IMR-90 (cell line): ENCODE data around the gene TSPAN19. TPM values are rescaled to one million over a fixed set of nuclear protein-coding genes. Genes with fewer than 3 reads are reported as not detected.

ENCODE experiments used
- ATAC-seq: fragments of 200-7000 bp; cut with Tn5 transposase; 2 replicates; pipeline ENCODE4 v1.9.1; 2020; ENCODE audit warnings: low read depth, mild to moderate bottlenecking, moderate library complexity
- BruUV-seq: library from RNA; stranded (reverse); fragments of 400-500 nt; replicated peaks from 2 replicates; lab custom pipeline; 2021; lab: Mats Ljungman, UMichigan
- CTCF ChIA-PET: fragments of 300-600 bp; formaldehyde crosslinking; extraction: SDS; loops from one replicate; lab custom pipeline; 2021; ENCODE audit warnings: antibody characterized with exemption; lab: Yijun Ruan, JAX
- POLR2A ChIA-PET: fragments of 300-600 bp; sonication (Branson Sonifier 250); formaldehyde crosslinking; loops from one replicate; lab custom pipeline; 2022; ENCODE audit warnings: antibody characterized with exemption; ENCODE audit not compliant: unreplicated experiment; lab: Charles Lee
- DNase-seq: peaks from one replicate; pipeline ENCODE4 v3.0.0; 2013
- H2AFZ ChIP-seq: replicated peaks from 2 replicates; pipeline ENCODE3; 2013; ENCODE audit warnings: low read length, mild to moderate bottlenecking; ENCODE audit not compliant: poor library complexity
- H2AK5ac ChIP-seq: 2 replicates; pipeline ENCODE4 v1.6.1; 2013; ENCODE audit warnings: low read depth, low read length, inconsistent platforms
- H2AK9ac ChIP-seq: replicated peaks from 2 replicates; pipeline ENCODE3; 2013; ENCODE audit warnings: mild to moderate bottlenecking, low read depth, low read length, moderate library complexity; ENCODE audit not compliant: poor library complexity
- H2BK120ac ChIP-seq: 2 replicates; pipeline ENCODE4 v1.6.1; 2013; ENCODE audit warnings: low read depth, low read length, inconsistent platforms
- H2BK15ac ChIP-seq: 3 replicates; pipeline ENCODE4 v1.6.1; 2013; ENCODE audit warnings: low read depth, low read length, inconsistent platforms
- H2BK20ac ChIP-seq: 2 replicates; pipeline ENCODE4 v1.6.1; 2013; ENCODE audit warnings: low read depth, mild to moderate bottlenecking, inconsistent platforms, low read length, moderate library complexity
- H2BK5ac ChIP-seq: 2 replicates; pipeline ENCODE4 v1.6.1; 2013; ENCODE audit warnings: mild to moderate bottlenecking, low read depth, low read length, inconsistent platforms; ENCODE audit not compliant: poor library complexity, severe bottlenecking
- H3K14ac ChIP-seq: replicated peaks from 2 replicates; pipeline ENCODE4 v1.6.1; 2013; ENCODE audit warnings: low read depth, low read length, inconsistent platforms
- H3K18ac ChIP-seq: 2 replicates; pipeline ENCODE4 v1.6.1; 2013; ENCODE audit warnings: low read depth, low read length, control low read depth
- H3K23ac ChIP-seq: 2 replicates; pipeline ENCODE4 v1.6.1; 2013; ENCODE audit warnings: low read depth, low read length, inconsistent platforms
- H3K27ac ChIP-seq: 2 replicates; pipeline ENCODE4 v1.5.1; 2013; ENCODE audit warnings: mild to moderate bottlenecking, control low read depth, low read length; ENCODE audit not compliant: insufficient read depth
- H3K27me3 ChIP-seq: 2 replicates; pipeline ENCODE4 v1.6.1; 2013; ENCODE audit warnings: low read length; ENCODE audit not compliant: control insufficient read depth, insufficient read depth
- H3K36me3 ChIP-seq: 2 replicates; pipeline ENCODE4 v1.6.1; 2013; ENCODE audit warnings: low read length, mixed read lengths; ENCODE audit not compliant: control insufficient read depth, insufficient read depth
- H3K4ac ChIP-seq: 2 replicates; pipeline ENCODE4 v1.6.1; 2013; ENCODE audit warnings: low read depth, low read length, inconsistent platforms
- H3K4me1 ChIP-seq: 2 replicates; pipeline ENCODE4 v1.6.1; 2013; ENCODE audit warnings: low read length, mixed read lengths; ENCODE audit not compliant: control insufficient read depth, insufficient read depth
- H3K4me2 ChIP-seq: 2 replicates; pipeline ENCODE4 v1.6.1; 2013; ENCODE audit warnings: low read depth, mild to moderate bottlenecking, control low read depth, low read length, moderate library complexity
- H3K4me3 ChIP-seq: 2 replicates; pipeline ENCODE4 v1.5.1; 2013; ENCODE audit warnings: low read depth, mild to moderate bottlenecking, control low read depth, low read length, moderate library complexity; ENCODE audit not compliant: insufficient read depth
- H3K56ac ChIP-seq: 2 replicates; pipeline ENCODE4 v1.6.1; 2013; ENCODE audit warnings: low read length, inconsistent platforms; ENCODE audit not compliant: insufficient read depth; ENCODE audit errors: extremely low read depth
- H3K79me1 ChIP-seq, 2 experiments: 2 replicates each; pipeline ENCODE4 v1.6.1; 2013; ENCODE audit warnings: low read length in 2 of 2, inconsistent platforms in 1 of 2, low read depth in 1 of 2
- H3K9ac ChIP-seq: 2 replicates; pipeline ENCODE4 v1.6.1; 2013; ENCODE audit warnings: low read depth, low read length, control low read depth
- H3K9me1 ChIP-seq: 2 replicates; pipeline ENCODE4 v1.6.1; 2013; ENCODE audit warnings: low read length, inconsistent platforms; ENCODE audit not compliant: insufficient read depth
- H3K9me3 ChIP-seq: 2 replicates; pipeline ENCODE4 v1.6.1; 2013; ENCODE audit warnings: low read length; ENCODE audit not compliant: control insufficient read depth, insufficient read depth
- H4K20me1 ChIP-seq: 2 replicates; pipeline ENCODE4 v1.6.1; 2013; ENCODE audit warnings: low read length, inconsistent platforms; ENCODE audit not compliant: insufficient read depth
- H4K5ac ChIP-seq: 2 replicates; pipeline ENCODE4 v1.6.1; 2013; ENCODE audit warnings: mild to moderate bottlenecking, low read depth, low read length, control low read depth
- H4K8ac ChIP-seq, 2 experiments: 2 replicates each; pipeline ENCODE4 v1.6.1; 2013; ENCODE audit warnings: low read depth in 2 of 2, low read length in 2 of 2, control low read depth in 1 of 2, inconsistent platforms in 1 of 2
- H4K91ac ChIP-seq: 2 replicates; pipeline ENCODE4 v1.6.1; 2013; ENCODE audit warnings: low read depth, low read length, inconsistent platforms; ENCODE audit not compliant: insufficient read depth
- FOS ChIP-seq: fragments of 150-350 bp; IDR thresholded peaks from 2 replicates; pipeline ENCODE4 v1.6.1; 2016; ENCODE audit warnings: low read depth, low read length
- WGBS, 2 experiments: methylation state at CpG; one replicate each; pipeline versions ENCODE4 v1.1.5 to v1.1.7; 2013; ENCODE audit warnings: missing lambda C conversion rate in 2 of 2; ENCODE audit not compliant: insufficient read length in 1 of 2; ENCODE audit errors: extremely low coverage in 2 of 2; 5-methylcytosine and 5-hydroxymethylcytosine counted together
- dilution Hi-C: fragments of 300-500 bp; cut with HindIII; formaldehyde crosslinking; loops from one replicate; pipeline ENCODE4 v1.14.3; 2018; ENCODE audit warnings: low sequenced_read_pairs; ENCODE audit not compliant: unreplicated experiment
- in situ Hi-C: fragments of 300-500 bp; cut with MboI; formaldehyde crosslinking; loops from 3 replicates; pipeline ENCODE4 v1.14.3; 2019; ENCODE audit warnings: low sequenced_read_pairs, inconsistent platforms, mixed read lengths
- intact Hi-C: fragments of 100-400 bp; cut with micrococcal nuclease; formaldehyde crosslinking; loops from 2 replicates; pipeline ENCODE4 v1.10.0; 2022
- polyA plus RNA-seq, 3 experiments: library from polyadenylated mRNA; depleted of rRNA; stranded (reverse); fragments of >200 nt; gene quantifications; 2 replicates each; pipeline ENCODE4 v1.2.3, GENCODE V29; 2012; ENCODE audit warnings: low replicate concordance in 1 of 3
- total RNA-seq: library from RNA; depleted of rRNA; stranded (reverse); fragments of >200 nt; gene quantifications from 2 replicates; pipeline ENCODE4 v1.2.3, GENCODE V29; 2012

Gene TSPAN19
- total and polyA plus RNA-seq, 2 of the 4 experiments (the other 2 are of a cell fraction) = not detected

DNA sequence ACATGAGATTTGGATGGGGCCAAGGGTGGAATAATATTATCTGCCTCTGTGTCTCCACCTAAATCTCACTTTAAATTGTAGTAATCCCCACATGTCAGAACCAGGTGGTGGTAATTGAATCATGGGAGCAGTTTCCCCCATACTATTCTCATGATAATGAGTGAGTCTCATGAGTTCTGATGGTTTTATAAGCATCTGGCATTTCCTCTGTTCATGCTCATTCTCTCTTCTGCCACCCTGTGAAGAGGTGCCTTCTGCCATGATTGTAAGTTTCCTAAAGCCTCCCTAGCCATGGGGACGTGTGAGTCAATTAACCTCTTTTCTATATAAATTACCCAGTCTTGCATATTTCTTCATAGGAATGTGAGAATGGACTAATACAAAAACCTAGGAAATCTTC, 29.9 kb downstream of the TSPAN19 start:
- no peak overlapping the region for H3K9ac ChIP-seq
- H3K27ac ChIP-seq = no peak overlapping the region
- no TSS peak for BruUV-seq
- H3K9me3 ChIP-seq = no peaks in the 10 kb centered on the region
- no peak overlapping the region for H4K91ac ChIP-seq
- dilution Hi-C loops = no loop called here
- no peak overlapping the region for H3K4me2 ChIP-seq
- H2AFZ ChIP-seq = no peak overlapping the region
- H2AK5ac ChIP-seq = no peak overlapping the region
- H3K23ac ChIP-seq = no peak overlapping the region
- no peaks in the 10 kb centered on the region for H4K20me1 ChIP-seq
- H4K5ac ChIP-seq = no peak overlapping the region
- H3K36me3 ChIP-seq = no peaks in the 10 kb centered on the region
- H3K4me3 ChIP-seq = no peak overlapping the region
- no peak overlapping the region for H2BK5ac ChIP-seq
- H3K4me1 ChIP-seq = peaks cover 2% of the 10 kb centered on the region; the same call in 1 of the 2 replicates
- no peak overlapping the region for H2AK9ac ChIP-seq
- H4K8ac ChIP-seq = no peak overlapping the region
- ChIA-PET POLR2A (no interaction called here), CTCF (interaction anchor here (0.7 kb wide), 1 partner anchor 133 kb away, joined by 3 read pairs; no protein-coding TSS in a partner anchor)
- no peak overlapping the region for H2BK120ac ChIP-seq
- H3K4ac ChIP-seq = no peak overlapping the region
- in situ Hi-C loops = no loop called here
- no peak overlapping the region for H3K14ac ChIP-seq
- no peak for TF ChIP-seq FOS
- intact Hi-C loops = no loop called here
- H2BK20ac ChIP-seq = no peak overlapping the region
- H3K27me3 ChIP-seq = no peaks in the 10 kb centered on the region
- no peaks in the 10 kb centered on the region for H3K79me1 ChIP-seq
- WGBS, 2 experiments = no CpG with 5 or more reads among the region's 1 CpG
- ATAC-seq (no peak), DNase-seq (no peak)
- H3K18ac ChIP-seq = no peak overlapping the region
- no peak overlapping the region for H2BK15ac ChIP-seq
- no peak overlapping the region for H3K56ac ChIP-seq
- no peaks in the 10 kb centered on the region for H3K9me1 ChIP-seq
